GM19468 (cell line): Measurements from ENCODE around the gene SH3RF3.

Source experiments
- ATAC-seq: cut with Tn5 transposase; IDR thresholded peaks from one replicate; pipeline ENCODE4 v1.9.1; 2021; ENCODE audit warnings: mild to moderate bottlenecking, moderate library complexity, moderate number of reproducible peaks; ENCODE audit not compliant: unreplicated experiment; ENCODE audit errors: extremely low read depth

SH3RF3 gene

DNA sequence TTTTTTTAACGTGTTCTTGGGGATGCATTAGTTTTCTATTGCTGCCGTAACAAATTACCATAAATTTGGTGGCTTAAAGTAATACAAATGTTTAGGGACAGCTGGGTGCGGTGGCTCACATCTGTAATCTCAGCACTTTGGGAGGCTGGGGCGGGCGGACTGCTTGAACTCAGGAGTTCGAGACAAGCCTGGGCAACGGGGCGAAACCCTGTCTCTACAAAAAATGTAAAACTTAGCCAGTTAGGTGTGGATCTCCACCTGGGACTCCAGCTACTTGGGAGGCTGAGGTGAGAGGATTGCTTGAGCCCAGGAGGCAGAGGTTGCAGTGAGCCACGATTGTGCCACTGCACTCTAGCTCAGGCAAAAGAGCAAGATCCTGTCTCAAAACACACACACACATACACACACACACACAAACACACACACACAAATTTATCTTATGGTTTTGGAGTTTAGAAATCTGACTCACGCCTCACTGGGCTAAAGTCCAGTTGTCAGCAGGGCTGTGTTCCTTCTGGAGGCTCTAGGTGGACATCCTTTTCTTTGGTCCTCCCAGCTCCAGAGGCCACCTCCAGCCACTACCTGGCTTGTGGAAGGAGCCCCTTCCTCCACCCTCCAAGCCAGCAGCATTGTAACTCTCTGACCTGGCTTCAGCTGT lies 408.7 kb downstream of the SH3RF3 start:
- ATAC-seq: no peak

DNA sequence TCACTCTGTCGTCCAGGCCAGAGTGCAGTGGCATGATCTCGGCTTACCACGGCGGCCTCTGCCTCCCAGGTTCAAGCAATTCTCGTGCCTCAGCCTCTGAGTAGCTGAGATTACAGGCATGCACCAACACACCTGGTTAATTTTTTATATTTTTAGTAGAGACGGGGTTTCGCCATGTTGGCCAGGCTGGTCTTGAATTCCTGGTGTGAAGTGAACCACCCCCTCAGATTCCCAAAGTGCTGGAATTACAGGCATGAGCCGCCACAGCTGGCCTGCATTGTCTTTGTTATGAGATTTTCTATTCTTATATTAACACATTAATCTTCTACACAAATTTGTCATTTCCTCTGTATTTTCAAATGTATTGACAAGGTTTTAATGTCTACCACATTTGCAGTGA lies 409.5 kb downstream of the SH3RF3 start:
- no peak for ATAC-seq

DNA sequence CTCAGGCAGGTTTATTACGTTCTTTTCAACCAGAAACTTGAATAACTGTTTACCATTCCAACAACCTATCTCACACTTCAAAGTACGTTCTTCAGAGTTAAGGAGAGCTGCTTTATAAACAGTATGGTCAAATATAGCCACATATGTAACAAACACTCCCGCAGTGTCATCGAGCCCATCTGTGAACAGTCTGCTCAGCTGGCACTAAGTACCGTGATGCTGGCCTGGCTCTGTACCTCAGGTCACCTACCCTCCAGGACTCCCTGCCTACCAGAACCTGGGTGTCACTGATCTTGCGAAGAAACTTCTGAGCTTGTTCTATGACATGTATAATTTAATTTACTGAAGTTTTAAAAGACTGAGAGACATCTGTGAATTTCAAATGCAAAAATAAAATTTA lies 413.4 kb downstream of the SH3RF3 start:
- no peak for ATAC-seq

- no peak for ATAC-seq
These were observed 417.1 kb downstream of the SH3RF3 start for GRCh38 chr2:109545828-109546713.

GRCh38 chr2:109547280-109547679 lies 418.3 kb downstream of the SH3RF3 start:
- no peak for ATAC-seq

DNA sequence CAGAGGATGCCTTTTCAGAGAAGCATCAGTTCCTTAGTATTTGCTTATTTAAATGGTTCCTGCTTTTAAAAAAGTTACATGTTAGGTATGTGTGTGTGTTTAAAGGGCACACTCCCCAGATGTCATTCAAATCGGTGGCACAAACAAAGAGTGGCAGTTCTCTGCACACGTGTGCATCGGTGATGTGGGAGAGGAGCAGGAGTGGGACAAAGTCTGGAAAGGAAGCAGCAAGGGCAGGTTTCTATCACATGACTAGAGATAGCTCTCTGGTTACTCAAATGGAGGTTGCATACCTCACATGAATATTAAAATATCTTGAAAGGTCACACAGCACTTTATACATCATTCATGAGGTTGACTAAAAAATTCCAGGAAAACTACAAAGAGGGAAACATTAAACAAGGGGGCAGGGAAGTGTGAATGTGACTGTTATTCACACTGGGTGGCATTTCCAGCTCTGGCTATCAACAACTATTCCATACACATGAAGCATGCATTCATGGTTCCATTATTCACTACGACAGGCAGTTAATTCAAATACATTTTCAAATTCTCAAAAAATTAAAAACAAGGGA lies 420.1 kb downstream of the SH3RF3 start:
- ATAC-seq: no peak
